Measurements from ENCODE around the gene TLR5. TPM values are rescaled to one million over a fixed set of nuclear protein-coding genes. Genes with fewer than 3 reads are reported as not detected.

The TLR5 gene
- total RNA-seq, 1 experiment from 2014 or later: 0.05 TPM

DNA sequence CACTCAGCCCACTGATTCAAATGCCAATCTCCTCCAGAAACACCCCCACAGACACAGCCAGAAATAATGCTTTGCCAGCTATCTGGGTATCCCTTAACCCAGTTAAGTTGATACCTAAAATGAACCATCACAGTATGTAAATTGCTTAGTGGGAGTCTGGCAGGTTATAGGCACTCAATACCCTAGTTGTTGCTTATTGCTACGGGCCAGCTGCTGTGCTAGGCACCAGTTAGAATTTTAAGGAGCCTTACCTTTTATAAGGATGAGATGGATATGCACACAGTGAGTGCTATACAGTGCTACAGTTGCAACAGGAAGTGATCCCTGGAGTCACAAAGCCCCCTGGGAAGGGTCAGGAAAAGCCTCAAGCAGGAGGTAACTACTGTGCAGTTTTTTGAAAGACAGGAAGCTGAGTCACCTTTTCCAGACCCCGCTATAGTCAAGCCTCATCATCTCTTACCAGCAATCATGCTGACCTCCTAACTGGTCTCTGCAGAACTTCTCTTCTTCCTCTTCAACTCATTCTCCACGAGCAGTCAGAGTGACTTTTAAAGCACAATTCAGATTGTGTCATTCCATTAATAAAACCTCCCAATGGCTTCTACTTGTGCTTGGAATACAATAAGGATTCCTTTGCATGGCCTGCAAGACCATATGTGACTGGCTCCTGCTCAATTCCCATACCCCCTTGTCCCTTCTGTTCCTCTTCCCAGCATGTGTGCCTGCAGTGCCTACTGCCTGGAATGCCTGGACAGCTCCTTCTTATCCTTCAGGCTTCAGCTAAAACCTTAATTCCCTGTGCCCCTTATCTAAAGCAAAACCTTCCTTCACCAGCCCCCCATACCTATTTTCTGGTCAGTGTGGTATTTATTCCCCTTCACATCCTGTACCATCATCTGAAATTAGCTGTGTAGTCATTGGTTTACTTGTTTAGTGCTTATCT, 10.4 kb upstream of the TLR5 start:
- no peak for DNase-seq (ENCODE audit: low read depth, low spot score)
- in situ Hi-C loops (cut with HindIII; ENCODE audit: low pct_unique_long_range_greater_than_20kb, low sequenced_read_pairs): no loop called here

DNA sequence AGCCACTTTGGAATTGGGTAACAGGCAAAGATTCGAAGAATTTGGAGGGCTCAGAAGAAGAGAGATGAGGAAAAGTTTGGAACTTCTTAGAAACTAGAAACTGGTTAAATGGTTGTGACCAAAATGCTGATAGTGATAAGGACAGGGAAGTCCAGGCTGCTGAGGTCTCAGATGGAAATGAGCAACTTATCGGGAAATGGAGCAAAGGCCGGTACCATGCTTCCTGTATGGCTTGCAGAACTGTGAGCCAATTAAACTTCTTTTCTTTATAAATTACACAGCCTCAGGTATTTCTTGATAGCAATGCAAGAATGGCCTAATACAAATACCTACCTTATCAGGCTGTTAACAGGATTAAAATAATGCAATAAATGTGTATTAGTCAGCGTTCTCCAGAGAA, 9.4 kb upstream of the TLR5 start:
- in situ Hi-C loops (cut with HindIII; ENCODE audit: low pct_unique_long_range_greater_than_20kb, low sequenced_read_pairs): no loop called here
- no peak for DNase-seq (ENCODE audit: low read depth, low spot score)

DNA sequence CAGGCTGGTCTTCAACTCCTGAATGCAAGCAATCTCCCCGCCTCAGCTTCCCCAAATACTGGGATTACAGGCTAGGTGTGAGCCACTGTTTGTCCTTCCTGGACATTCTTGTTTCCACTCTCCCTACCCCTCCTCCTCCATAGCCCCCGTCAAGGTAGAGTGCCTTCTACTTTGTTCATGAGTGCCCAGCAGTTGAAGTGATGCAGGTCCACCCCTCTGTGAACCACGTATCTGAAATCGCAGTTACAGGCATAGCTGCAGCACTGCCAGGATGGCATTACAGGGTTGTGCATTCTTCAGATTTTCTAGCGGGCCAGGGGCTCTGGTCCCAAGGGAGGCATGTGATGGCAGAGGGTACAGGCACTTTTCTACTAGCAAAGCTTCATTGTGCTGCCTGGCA, 7.4 kb upstream of the TLR5 start:
- no peak for DNase-seq (ENCODE audit: low read depth, low spot score)
- in situ Hi-C loops (cut with HindIII; ENCODE audit: low pct_unique_long_range_greater_than_20kb, low sequenced_read_pairs): no loop called here

DNA sequence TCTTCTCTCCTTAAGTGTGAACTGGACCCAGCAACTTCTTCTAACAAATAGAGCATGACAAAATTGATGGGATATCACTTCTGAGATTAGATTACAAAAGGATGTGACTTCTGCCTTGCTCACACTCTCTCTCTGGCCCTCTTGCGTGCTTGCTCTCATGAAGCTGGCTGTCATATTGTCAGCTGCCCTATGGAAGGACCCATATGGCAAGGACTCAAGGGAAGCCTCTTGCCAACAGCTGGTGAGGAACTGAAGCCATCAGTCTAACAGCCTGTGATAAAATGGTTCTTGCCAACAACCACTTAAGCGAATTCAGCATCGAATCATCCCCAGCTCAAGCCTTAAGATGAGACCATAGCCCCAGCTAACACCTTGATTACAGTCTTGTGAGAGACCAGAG, 4.8 kb upstream of the TLR5 start:
- in situ Hi-C loops (cut with HindIII; ENCODE audit: low pct_unique_long_range_greater_than_20kb, low sequenced_read_pairs): no loop called here

DNA sequence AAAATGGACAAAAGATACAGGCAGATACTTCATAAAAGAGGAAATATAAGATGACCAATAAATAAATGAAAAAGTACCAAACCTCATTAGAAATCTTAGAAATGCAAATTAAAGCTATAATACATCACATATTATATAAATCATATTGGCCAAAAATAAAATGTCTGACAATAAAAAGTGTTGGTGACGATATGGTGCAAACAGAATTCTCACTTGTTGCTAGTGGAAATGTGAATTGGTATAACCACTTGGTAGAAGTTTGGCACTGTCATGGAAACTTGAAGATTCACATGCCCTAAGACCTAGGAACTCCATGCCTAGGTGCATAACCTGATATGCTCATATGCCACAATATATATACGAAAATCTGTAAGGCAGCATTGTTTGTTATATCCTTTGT, 4.4 kb upstream of the TLR5 start:
- in situ Hi-C loops (cut with HindIII; ENCODE audit: low pct_unique_long_range_greater_than_20kb, low sequenced_read_pairs): no loop called here
- no peak for DNase-seq (ENCODE audit: low read depth, low spot score)

More for the DNA sequence above, 4.8 kb upstream of the TLR5 start:
- no peak for DNase-seq (ENCODE audit: low read depth, low spot score)

DNA sequence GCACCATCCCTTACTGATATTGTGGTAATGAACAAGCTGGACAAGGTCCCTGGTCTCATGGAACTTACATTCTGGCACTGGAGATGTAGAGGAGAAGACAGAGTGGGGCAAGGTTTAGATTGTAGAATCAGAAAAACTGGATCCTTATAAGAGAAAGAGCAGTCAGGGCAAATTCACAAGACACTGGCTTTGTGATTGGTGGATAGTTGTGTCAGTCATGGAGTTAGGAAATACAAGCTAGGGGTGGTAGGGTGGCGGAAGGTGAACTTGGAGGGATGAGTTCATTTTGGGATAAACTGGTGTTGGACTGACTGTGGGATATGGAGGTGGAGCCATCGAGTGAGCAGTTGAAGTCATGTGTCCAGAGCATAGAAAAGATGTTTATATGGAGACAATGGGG, 3.7 kb upstream of the TLR5 start:
- in situ Hi-C loops (cut with HindIII; ENCODE audit: low pct_unique_long_range_greater_than_20kb, low sequenced_read_pairs): no loop called here

DNA sequence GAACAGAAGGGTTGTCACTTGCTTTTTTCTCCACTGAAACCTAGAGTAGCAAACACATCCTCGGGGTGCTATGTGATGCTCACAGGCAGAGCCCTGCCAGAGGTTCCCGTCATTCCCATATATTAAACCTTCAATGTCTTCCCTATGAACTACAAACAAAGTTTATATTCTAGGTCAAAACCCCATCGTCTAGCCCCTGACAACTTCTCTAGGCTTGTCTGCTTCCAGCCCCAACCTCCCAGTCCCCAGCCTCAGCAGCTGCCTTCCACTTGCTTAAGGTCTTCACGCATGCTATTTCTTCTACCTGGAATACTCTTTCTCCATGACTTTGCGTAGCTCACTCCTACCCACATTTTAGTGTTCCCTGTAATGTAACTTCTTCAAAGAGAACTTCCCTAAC, 1.9 kb upstream of the TLR5 start:
- in situ Hi-C loops (cut with HindIII; ENCODE audit: low pct_unique_long_range_greater_than_20kb, low sequenced_read_pairs): no loop called here
- no peak for DNase-seq (ENCODE audit: low read depth, low spot score)

More for the DNA sequence above, 3.7 kb upstream of the TLR5 start:
- DNase-seq (ENCODE audit: low read depth, low spot score): no peak

DNA sequence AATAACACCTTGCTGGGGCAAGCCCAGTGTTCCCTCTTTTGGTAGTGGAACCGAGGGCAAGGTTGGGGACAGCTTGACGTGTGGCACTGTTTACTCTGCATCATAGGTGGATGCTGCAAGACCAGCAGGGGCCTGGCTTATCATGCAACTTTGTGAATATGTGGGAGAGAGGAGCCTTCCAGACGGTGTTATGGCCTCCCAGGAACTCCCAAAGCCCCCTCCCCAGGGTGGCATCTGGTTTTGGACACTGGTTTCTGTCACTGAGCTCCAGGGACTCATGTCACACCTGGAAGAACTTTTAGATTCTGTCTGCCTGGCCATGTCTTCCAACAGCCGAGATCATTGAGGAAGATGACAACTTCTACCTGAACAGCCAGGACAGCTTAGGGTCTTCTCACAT, 1.4 kb upstream of the TLR5 start:
- DNase-seq (ENCODE audit: low read depth, low spot score): no peak
- in situ Hi-C loops (cut with HindIII; ENCODE audit: low pct_unique_long_range_greater_than_20kb, low sequenced_read_pairs): no loop called here

DNA sequence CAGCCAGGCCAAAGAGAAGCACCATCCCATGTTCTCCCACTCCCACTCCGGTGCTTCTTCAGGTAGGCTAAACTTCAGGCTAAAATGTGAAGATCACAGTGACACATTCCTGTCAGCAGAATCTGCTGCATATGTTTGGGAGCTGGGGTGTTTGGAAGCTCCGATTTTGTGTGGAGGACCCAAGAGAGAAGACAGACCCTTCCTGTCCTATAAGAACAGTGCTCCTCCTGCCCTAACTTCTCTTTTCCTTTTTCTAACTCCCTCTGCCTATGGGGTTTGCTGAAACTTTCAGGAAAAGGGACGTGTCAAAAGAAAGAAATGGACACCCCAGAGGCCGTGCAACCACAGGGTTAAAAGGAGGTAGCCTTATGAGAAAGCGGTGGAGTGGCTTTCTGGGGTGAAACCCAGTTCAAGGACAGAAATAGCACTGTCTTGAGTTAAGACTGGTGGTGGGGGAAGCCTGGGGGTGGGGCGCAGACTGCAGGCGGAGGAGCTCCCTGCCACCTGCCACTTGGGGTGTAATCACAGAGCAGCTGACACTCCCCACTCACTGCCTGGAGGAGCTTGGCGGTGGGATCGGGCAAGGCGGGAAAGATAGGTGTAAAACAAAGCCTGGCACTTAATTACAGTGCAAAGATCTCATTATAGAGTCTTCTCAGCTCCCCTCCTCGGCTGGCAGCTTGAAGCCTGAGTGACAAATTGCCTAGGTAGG, 645 bp upstream of the TLR5 start:
- in situ Hi-C loops (cut with HindIII; ENCODE audit: low pct_unique_long_range_greater_than_20kb, low sequenced_read_pairs): no loop called here
- no peak for DNase-seq (ENCODE audit: low read depth, low spot score)

DNA sequence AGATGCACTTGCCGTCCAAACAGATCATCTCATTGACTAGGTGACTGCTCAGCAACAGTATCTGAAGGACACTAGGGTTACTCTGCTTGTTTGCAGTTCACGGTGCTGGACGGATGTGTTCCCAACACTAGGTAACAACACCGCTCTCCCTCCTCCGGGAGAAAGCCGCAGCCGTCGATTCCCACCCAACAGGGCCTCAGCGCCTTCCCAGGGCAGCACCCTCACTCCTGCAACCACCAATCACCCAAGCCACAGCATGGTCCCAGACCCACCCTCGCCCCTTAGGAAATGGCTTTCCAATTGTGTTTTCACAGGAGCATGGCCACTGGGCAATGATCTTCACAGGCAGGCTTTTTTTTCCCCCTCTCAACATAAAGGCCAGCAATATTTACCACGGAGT, 779 bp downstream of the TLR5 start:
- in situ Hi-C loops (cut with HindIII; ENCODE audit: low pct_unique_long_range_greater_than_20kb, low sequenced_read_pairs): no loop called here
- no peak for DNase-seq (ENCODE audit: low read depth, low spot score)

DNA sequence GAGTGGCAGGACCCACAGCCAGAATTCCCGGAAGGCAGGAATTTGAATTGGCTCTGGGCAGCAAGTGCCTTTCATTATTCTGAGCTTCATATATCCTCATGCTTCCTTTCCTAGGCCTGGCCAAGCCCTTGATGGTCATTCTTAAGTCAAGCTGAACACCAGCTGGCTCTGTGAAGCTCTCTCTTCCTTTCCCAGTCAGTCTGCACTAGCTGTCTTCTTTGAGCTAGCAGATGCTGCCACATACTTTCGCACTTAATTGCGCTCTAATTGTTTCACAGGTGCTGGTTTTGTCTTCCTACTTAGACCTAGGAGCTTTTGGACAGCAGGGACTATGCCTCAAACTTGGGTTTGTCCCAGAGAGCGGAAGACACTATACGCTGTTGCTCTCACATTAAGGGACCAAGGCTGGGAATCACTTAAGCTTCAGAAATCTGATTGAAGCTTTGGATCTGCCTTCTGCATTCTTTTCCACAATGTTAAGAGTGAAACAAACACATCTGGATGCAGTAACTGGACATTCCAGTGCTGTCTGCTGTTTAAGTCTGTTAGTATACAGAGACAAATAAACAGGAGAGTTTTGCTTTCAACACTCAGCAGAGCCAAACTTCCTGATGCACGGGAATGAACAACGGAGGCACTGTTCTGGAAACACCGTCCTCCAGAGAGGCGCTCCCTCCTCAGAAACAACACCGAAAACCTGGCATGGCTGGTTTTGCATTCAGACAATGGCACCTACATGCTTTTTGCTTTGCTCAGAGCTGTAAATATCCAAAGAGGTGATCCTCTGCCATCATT, 2.2 kb downstream of the TLR5 start:
- in situ Hi-C loops (cut with HindIII; ENCODE audit: low pct_unique_long_range_greater_than_20kb, low sequenced_read_pairs): no loop called here
- DNase-seq (ENCODE audit: low read depth, low spot score): peak; percentile 56

DNA sequence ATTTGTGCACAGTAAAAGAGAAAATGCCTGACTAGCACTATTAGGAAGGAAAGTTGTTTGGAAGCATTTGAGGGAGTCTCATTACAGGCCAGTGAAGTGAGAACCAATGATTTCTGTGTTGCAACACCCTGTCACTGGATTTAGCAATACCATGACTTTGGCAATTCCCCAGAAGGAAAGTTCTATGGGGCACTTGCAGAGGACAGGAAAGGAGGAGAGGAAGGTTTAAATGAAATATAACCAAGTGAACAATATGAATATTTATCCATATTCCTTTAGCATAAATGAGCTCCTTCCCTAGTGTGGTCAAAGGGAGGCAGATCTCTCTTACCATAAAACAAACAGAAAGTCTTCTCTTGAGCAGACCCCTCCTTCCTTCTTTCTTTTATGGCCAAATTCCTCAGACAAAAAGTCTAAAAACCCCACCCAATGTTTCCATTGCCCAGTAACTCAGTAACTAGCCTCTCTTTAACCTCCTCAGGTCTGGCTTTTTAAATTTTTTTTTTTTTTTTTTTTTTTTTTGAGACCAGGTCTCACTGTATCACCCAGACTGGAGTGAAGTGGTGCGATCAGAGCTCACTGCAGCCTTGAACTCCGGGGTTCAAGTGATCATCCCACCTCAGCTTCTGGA, 5.5 kb downstream of the TLR5 start:
- DNase-seq (ENCODE audit: low read depth, low spot score): no peak
- in situ Hi-C loops (cut with HindIII; ENCODE audit: low pct_unique_long_range_greater_than_20kb, low sequenced_read_pairs): no loop called here

DNA sequence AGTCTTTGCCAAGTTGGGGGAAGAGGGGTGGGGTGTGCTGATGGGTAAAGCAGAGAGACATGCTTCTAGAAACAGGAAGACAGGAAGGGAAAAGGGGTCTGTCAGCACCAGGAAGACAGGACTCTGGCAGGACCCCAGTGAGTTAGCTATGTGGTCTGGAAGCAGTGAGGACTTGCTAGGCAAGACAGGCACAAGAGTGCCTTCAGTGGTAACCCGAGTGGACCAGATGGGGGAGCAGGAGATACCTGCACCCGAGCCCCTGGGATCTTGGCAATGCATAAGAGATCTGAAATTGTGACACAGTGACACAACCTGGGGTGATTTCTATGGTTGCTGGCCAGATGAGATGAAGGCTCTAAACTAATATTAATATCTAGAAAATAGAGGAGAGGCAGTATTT, 7.0 kb downstream of the TLR5 start:
- in situ Hi-C loops (cut with HindIII; ENCODE audit: low pct_unique_long_range_greater_than_20kb, low sequenced_read_pairs): no loop called here
- no peak for DNase-seq (ENCODE audit: low read depth, low spot score)

DNA sequence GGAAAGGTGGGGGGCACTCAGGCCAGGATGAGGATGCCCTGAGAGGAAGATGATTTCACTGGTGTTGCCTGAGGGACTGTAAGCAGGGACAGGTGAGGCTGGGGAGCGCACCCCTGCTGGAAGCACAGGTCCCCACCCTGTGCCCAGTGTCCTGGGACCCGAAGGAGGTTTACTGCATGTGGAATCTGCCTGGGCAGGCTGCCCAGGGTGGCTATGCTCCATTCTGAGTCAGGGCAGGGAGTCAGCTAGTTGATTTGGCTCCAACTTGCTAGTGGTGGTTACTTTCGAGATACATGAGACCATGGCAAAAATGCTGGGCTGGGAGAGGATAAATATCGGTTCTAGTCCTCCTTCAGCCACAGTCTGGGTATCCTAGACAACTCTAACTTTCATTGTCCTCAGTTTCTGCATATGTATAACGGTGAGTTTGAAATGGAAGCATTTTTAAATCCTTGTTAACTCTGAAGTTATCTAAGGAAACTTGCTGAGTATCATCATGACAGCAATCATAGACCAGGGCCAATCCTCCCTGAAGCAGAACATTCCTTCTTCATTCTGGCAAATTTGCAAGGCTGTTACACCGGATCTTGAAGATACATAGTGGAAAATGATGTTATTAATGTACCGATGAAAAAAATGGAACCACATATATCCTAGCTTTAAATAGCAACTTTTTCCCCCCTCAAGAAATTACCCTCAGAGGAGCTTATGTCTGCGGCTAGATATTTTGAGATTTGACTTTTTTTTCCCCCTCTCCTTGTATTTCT, 7.7 kb downstream of the TLR5 start:
- DNase-seq (ENCODE audit: low read depth, low spot score): no peak
- in situ Hi-C loops (cut with HindIII; ENCODE audit: low pct_unique_long_range_greater_than_20kb, low sequenced_read_pairs): no loop called here

DNA sequence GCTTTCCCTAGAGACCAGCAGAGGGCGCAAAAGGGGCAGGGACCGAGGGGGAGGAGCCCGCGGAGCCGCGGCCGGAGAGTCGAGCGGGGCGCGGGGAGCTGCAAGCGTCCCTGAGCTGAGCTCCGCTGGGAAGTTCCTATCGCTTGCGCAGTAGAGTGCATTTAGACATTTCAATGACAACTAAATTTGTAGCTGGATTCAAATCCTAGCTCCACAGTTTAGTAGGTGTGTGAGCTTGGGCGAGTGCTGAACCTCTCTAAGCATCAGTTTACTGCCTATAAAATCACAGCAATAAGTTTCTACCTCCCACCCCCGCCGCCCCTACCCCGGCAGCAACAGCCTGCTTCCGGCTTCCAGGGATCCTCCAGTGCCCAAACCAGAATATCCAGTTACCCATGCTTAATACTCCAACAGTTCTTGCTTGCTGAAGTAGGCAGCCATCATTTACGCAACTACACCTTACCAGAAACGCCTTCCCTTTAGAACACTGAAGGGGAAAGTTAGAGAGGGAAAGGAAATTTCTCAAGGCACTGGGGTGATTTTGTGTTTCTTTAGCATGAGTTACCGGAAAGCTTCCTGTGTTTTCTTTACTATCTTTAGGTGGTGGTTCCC, 9.1 kb downstream of the TLR5 start:
- DNase-seq (ENCODE audit: low read depth, low spot score): peak; percentile 78
- in situ Hi-C loops (cut with HindIII; ENCODE audit: low pct_unique_long_range_greater_than_20kb, low sequenced_read_pairs): no loop called here

DNA sequence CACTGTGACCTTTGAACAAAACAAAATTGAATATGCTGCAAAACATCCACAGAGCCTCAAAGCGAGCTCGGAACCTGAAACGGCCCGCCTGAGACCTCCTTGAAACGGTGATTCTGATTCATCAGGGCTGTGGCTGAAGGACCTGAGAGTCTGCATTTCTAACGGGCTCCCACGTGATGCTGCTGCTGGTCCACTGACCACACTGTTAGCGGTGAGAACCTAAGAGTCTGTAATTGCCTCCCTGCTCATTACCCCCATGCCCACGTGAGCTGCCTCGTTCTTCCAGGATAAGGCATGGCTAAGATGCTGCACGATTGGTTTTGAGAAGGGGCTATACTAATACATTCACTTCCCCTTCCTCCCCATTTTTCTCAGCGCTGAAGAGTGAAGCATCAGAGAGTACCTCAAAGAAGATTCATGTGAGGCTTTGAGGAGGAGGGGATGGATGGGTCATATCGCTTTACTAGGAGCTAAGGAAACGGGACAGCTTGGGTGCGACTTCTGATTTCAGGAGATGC, 9.7 kb downstream of the TLR5 start:
- DNase-seq (ENCODE audit: low read depth, low spot score): no peak
- in situ Hi-C loops (cut with HindIII; ENCODE audit: low pct_unique_long_range_greater_than_20kb, low sequenced_read_pairs): no loop called here

Data from SK-MEL-5 (cell line).